ENCODE data around the gene NHSL1.

NHSL1 gene

GRCh38 chr6:138424004-138424904 is 75.0 kb downstream of the NHSL1 start:
- no peak for DNase-seq

GRCh38 chr6:138422861-138423260 is 76.4 kb downstream of the NHSL1 start:
- DNase-seq, result peak; percentile 63

GRCh38 chr6:138421608-138422007 is 77.7 kb downstream of the NHSL1 start:
- DNase-seq, result no peak

- DNase-seq, result no peak
These were observed 78.2 kb downstream of the NHSL1 start for GRCh38 chr6:138421089-138421488.

- DNase-seq, result no peak
These were observed 78.9 kb downstream of the NHSL1 start for GRCh38 chr6:138420356-138420755.

- no peak for DNase-seq
These were observed 79.5 kb downstream of the NHSL1 start for GRCh38 chr6:138419766-138420165.

- no peak for DNase-seq
These were observed 81.1 kb downstream of the NHSL1 start for GRCh38 chr6:138418118-138418742.

- DNase-seq, result no peak
These were observed 81.7 kb downstream of the NHSL1 start for GRCh38 chr6:138417493-138418117.

- no peak for DNase-seq
These were observed 83.1 kb downstream of the NHSL1 start for GRCh38 chr6:138416206-138416605.

GRCh38 chr6:138415125-138415524 is 84.2 kb downstream of the NHSL1 start:
- no peak for DNase-seq

GRCh38 chr6:138410972-138411880 is 88.1 kb downstream of the NHSL1 start:
- DNase-seq, result no peak

- no peak for DNase-seq
These were observed 89.1 kb downstream of the NHSL1 start for GRCh38 chr6:138410048-138410735.

GRCh38 chr6:138406443-138406842 is 92.9 kb downstream of the NHSL1 start:
- no peak for DNase-seq

- DNase-seq, result no peak
These were observed 93.4 kb downstream of the NHSL1 start for GRCh38 chr6:138405816-138406413.

- DNase-seq, result no peak
These were observed 94.5 kb downstream of the NHSL1 start for GRCh38 chr6:138404666-138405337.

GRCh38 chr6:138403801-138404665 is 95.3 kb downstream of the NHSL1 start, which contains the start of gene HEBP2:
Gene HEBP2, plus strand, starts transcription at chr6:138404223. Its CDS starts 273 bp downstream, at chr6:138404496.
- DNase-seq, result peak; percentile 76

- no peak for DNase-seq
These were observed 95.9 kb downstream of the NHSL1 start for GRCh38 chr6:138403324-138403800.

GRCh38 chr6:138402838-138403187 is 96.5 kb downstream of the NHSL1 start:
- DNase-seq, result no peak

- DNase-seq, result no peak
These were observed 97.1 kb downstream of the NHSL1 start for GRCh38 chr6:138401960-138402837.

Measured in GF-D8 (cell line).